Glomerular visceral epithelial cell (primary cell): ENCODE results near the gene RYR3.

Source experiments
- DNase-seq: peaks from one replicate; pipeline ENCODE4 v3.0.0-alpha.2; 2016; ENCODE audit errors: extremely low spot score

RYR3 gene

DNA sequence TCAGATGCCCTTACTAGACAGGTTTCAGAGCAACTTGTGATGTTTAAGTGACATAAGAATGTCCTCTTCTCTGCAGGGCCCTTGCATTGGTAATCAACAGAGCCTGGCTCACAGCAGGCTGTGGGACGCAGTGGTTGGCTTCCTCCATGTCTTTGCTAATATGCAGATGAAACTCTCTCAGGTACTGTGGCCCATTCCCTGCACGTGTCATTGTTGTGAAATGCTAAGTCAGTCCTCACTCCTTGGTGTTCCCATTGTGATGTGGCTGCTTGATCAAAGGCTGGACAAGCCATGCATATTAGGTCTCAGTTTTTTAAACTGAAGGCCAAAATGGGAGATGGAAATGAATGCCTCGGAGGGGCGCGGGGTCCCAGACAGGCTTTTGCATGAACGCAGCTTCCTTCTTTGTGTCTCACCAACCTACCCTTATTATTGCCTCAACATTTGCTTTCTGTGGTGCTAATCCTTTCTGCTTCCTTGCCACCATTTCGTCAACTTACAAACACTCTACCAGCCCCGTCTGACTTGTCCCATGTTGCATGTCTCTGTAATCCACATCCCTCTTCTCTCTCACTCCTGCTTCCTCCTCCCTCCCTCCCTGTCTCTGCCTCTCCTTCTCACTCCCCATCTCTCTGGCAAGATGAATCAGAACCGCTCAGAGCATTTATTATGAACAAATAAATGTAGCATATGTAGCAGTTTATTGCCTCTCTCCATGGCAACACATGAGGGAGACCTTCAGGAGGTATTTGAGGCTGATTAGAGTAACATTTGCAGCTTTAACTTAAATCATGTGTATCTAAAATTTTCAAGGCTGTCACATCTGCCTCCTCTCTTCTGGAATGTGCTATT, 524.4 kb downstream of the RYR3 start:
- DNase-seq = no peak

GRCh38 chr15:33837294-33837693, 526.5 kb downstream of the RYR3 start:
- DNase-seq = no peak

GRCh38 chr15:33839540-33839939, 528.8 kb downstream of the RYR3 start:
- DNase-seq = no peak

DNA sequence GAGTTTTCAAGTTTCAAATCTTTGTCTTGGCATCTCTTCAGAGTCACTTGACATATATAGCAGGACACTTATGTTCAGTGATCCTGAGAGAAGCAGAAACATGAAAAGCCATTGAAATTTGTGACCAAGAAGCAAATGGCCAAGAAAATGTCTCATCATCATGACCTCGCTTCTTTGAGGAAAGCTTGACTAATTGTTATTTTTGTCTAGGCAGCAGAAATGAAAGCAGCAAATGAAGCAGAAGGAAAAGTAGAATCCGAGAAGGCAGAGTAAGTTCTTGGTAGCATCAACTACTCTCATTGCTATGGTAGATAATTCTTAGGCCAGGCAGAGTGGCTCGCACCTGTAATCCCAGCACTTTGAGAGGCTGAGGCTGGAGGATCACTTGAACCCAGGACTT, 529.8 kb downstream of the RYR3 start:
- no peak for DNase-seq

DNA sequence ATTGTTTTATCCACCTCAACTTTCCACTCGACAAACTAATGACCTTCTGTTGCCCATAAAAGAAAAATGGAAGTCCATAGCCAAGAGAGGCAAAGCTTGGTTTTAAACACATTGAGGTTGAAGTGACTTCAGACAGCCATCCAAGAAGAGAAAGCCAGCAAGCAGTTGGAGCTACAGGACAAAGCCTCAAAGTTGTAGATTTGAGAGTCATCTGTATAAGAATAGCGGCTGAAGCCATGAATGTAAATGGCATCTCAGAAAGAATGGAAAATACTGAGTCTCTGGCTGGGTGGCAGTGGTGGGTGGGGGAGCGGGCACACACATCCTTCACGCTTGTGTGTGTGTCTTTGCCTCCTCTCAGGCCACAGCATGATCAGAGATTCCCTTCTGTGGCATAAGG, 533.4 kb downstream of the RYR3 start:
- DNase-seq = no peak

- DNase-seq = no peak
Observed at GRCh38 chr15:33844597-33844996, 533.8 kb downstream of the RYR3 start.

GRCh38 chr15:33846142-33846541, 535.4 kb downstream of the RYR3 start:
- DNase-seq = no peak

- DNase-seq = no peak
Observed at GRCh38 chr15:33846862-33847261, 536.1 kb downstream of the RYR3 start.

DNA sequence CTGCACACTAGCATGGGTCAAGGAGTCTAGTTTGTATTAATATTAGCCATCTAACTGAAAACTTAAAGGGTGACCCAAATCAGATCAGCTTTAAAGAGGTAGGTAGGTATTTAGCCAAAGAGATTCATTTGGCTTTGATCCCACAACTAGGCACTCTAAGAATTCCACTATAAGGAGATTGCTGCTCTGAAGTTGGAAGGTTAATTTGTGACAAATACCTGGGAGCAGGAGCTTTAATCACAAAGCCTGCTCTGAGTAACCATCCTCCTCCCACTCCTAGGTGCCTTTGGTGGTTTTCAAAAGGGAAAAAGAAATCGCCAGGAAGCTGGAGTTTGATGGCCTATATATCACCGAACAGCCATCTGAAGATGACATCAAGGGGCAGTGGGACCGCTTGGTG, 537.2 kb downstream of the RYR3 start:
- DNase-seq = no peak

GRCh38 chr15:33851079-33851478, 540.3 kb downstream of the RYR3 start:
- DNase-seq = no peak

GRCh38 chr15:33852094-33852493, 541.3 kb downstream of the RYR3 start:
- no peak for DNase-seq

DNA sequence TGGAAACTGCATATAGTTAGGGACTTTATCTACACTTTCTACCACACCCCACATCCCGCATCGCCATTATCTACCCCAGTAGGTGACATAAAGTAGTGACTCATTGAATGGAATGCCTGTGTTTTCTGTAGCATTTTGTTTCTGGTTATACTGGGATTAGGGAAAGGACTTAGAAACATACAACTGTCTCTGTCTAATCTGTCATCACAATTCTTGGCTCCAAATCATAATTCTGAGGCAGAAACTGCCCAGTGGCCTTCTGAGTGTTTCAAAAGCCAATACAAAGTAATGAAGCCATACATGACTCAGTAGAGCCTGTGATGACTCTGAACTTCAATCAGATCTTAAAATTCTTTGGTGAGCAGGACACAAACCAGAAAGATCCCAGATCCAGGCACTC, 541.8 kb downstream of the RYR3 start:
- peak; percentile 23 for DNase-seq

DNA sequence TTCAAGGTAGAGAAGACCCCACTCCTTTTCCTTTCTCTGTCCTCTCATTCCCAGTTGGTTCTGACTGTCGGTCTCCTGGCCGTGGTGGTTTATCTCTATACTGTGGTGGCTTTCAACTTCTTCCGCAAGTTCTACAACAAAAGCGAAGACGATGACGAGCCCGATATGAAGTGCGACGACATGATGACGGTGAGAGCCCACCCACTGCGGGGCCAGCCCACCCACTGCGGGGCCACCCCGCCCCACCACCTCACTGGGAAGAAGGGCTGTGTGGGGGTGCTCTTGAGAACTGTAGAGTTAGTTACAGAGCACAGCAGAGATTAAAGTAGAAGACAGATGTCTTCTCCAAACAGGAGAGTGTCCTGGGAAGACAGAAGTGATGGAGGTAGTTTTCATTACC, 547.0 kb downstream of the RYR3 start:
- DNase-seq = no peak

DNA sequence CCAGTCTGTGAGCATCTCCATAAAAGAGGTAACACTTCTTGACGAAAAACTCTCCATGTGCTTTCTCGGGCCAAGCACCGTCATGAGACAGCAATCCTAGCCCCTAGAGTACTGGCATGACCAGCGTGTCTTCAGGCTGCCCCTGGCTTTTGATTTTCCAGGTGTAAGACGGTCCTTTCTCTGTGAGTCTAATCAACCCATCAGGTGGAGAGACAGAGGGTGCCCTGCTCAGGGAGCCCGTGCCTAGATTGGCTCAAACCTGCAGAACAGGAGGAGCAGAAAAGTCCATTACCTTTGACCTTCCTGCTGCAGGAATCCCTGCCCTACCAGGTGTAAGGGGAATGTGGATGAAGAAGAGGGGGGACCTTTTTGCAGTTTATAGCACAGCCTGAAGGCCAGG, 548.1 kb downstream of the RYR3 start:
- DNase-seq = no peak

GRCh38 chr15:33859992-33860545, 549.3 kb downstream of the RYR3 start:
- no peak for DNase-seq

GRCh38 chr15:33860754-33861153, 550.0 kb downstream of the RYR3 start:
- peak; percentile 46 for DNase-seq

DNA sequence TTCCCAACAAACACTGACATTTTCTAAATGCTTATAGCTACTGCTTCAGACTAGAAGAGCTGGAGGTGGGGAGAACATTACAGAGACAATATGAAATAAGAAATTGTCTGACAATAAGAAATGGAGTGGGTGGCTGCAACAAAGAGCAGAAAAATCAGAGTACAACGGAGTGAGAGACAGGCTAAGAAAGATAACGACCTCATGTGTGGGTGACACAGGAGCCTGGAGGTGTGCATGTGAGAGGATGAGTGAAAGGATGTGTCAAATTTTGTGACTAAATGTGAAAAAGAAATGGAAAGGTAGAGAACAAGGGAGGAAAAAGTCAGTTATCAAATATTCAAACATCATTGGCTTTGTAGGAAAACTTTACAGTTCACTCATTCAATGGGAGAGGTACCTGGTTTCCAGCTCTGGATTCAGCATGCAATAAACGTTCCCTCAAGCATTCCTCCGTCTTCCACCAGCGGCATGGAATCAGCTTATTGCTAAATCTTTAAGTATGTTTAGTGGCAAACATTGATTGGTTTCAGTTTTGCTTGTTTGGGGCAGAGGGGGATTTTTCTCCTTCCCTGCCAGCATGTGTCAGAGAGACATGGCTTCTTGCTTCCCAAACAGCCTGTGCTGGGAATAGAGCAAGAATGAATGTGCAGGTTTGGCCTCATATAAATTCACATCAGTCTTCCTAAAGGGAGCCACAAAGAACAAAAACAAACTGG, 553.8 kb downstream of the RYR3 start:
- DNase-seq = no peak

- no peak for DNase-seq
Observed at GRCh38 chr15:33865416-33865815, 554.6 kb downstream of the RYR3 start.

DNA sequence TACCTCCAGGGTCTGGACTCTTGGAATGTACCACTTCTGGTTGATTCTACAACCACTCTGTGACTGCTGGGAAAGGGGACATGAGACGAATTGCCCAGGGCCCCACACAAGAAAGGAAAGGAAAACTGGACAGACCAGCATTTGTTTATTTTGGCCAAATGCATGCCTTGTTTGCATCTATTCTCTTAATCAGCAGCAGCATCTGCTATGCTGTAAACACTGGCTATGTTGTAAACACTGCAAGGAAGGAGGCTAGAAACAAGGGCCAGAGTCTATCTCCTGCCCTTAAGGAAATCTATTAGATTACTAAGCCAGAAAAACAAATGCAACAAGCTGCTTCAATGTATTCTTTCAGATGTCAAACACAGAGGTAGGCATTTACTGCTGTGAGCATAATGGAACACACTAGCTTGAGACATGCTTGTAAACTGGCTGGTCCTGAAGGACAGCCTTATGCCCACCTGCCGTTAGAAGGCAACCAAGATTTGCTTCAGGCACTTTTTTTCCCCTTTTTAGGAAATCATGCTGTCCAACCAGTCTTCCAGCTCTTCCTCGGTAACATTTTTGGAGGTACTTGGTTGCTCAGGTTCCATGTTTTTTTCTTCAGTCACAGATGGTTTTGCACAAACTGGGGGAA, 555.5 kb downstream of the RYR3 start:
- DNase-seq = no peak

GRCh38 chr15:33871980-33872379, 561.2 kb downstream of the RYR3 start:
- DNase-seq = no peak

GRCh38 chr15:33872416-33873106, 561.8 kb downstream of the RYR3 start:
- no peak for DNase-seq

GRCh38 chr15:33874156-33874555, 563.4 kb downstream of the RYR3 start:
- DNase-seq = no peak
